ENCODE measurements around the gene GJA5. TPM values are rescaled to one million over a fixed set of nuclear protein-coding genes. Genes with fewer than 3 reads are reported as not detected.

Gene GJA5
- total and polyA plus RNA-seq, 2 donors (not counting 3 experiments of a cell fraction or from before 2014, with no cell fraction given), result 0.55 to 5.9 TPM

GRCh38 chr1:147740391-147740790 lies 20.0 kb downstream of the GJA5 start:
- H4K20me1 ChIP-seq (replicated peaks; ENCODE audit: control insufficient read depth, extremely low read depth, insufficient read depth, low read length), result no peaks in the 10 kb centered on the region
- BruUV-seq (replicated peaks), result no TSS peak
- H3K9me3 ChIP-seq (replicated peaks; ENCODE audit: control insufficient read depth, insufficient read depth, low read length), result no peaks in the 10 kb centered on the region
- no peaks in the 10 kb centered on the region for H3K79me2 ChIP-seq (ENCODE audit: control insufficient read depth, insufficient read depth, low read length)
- no peak overlapping the region for H3K27ac ChIP-seq (ENCODE audit: insufficient read depth, low read depth, low read length)
- H3K4me1 ChIP-seq (ENCODE audit: control insufficient read depth, extremely low read depth, insufficient read depth, low read length), result no peaks in the 10 kb centered on the region
- H3K4me3 ChIP-seq (replicated peaks in 1 of 3; ENCODE audit: insufficient read depth in 1 of 3, low read depth in 1 of 3, low read length in 3 of 3), result no peak overlapping the region
- no peaks in the 10 kb centered on the region for H3K27me3 ChIP-seq (ENCODE audit: control insufficient read depth in 2 of 2, insufficient read depth in 2 of 2, low read length in 2 of 2)
- DNase-seq (ENCODE audit: low read depth, low spot score), result no peak
- no peak for FAIRE-seq
- H3K9me1 ChIP-seq (replicated peaks; ENCODE audit: control insufficient read depth, extremely low read depth, insufficient read depth, low read length), result no peaks in the 10 kb centered on the region
- H3K9ac ChIP-seq (replicated peaks; ENCODE audit: extremely low read depth, insufficient read depth, low read length), result no peak overlapping the region
- intact Hi-C loops (cut with micrococcal nuclease) (no loop called here), dilution Hi-C loops (cut with MboI; ENCODE audit: extremely low pct_ligation_motif_present, low sequenced_read_pairs) (no loop called here)
- H3K4me2 ChIP-seq (ENCODE audit: insufficient read depth, low read length), result no peak overlapping the region
- no peaks in the 10 kb centered on the region for H3K36me3 ChIP-seq (ENCODE audit: control insufficient read depth in 2 of 2, extremely low read depth in 1 of 2, insufficient read depth in 2 of 2, low read length in 2 of 2)
- TF ChIP-seq EZH2 (IDR thresholded peaks at IDR 0.05; ENCODE audit: borderline replicate concordance, low read depth, low read length, severe bottlenecking), result no peak
- TF ChIP-seq CTCF (IDR thresholded peaks at IDR 0.05; ENCODE audit: extremely low read depth in 1 of 2, insufficient read depth in 1 of 2, low read depth in 1 of 2, low read length in 2 of 2), result no peak
- no peak for TF ChIP-seq GATA2 (IDR thresholded peaks at IDR 0.05; ENCODE audit: insufficient read depth, insufficient read length, low read depth, low read length)
- TF ChIP-seq JUN (IDR thresholded peaks at IDR 0.05; ENCODE audit: borderline replicate concordance, insufficient read depth, insufficient read length, low read depth), result no peak
- TF ChIP-seq FOS (IDR thresholded peaks at IDR 0.05; ENCODE audit: borderline replicate concordance, insufficient read depth, low read length), result no peak
- no peak for TF ChIP-seq POLR2A (IDR thresholded peaks at IDR 0.05; ENCODE audit: low read depth, low read length)
- CTCF ChIA-PET, result interaction anchor here (1.4 kb wide), 1 partner anchor 15 kb away, joined by 4 read pairs; no protein-coding TSS in a partner anchor
- no peak overlapping the region for H2AFZ ChIP-seq (ENCODE audit: low read depth, low read length)
- POLR2A ChIA-PET, result no interaction called here
